HepG2 (cell line): ENCODE results near the gene ZFP36. TPM values are rescaled to one million over a fixed set of nuclear protein-coding genes. Genes with fewer than 3 reads are reported as not detected.

Experiments used
- CSRNP2 ChIP-seq: sonication (generic); formaldehyde crosslinking; conservative IDR thresholded peaks from 2 replicates; pipeline ENCODE4 v1.8.0; 2022; ENCODE audit warnings: low read depth, missing genetic modification reagents
- EHMT2 ChIP-seq: fragments of 200-600 bp; sonication (generic); IDR thresholded peaks from 2 replicates; pipeline ENCODE4 v1.7.0; 2017; ENCODE audit warnings: antibody characterized with exemption, low read depth, low read length, borderline replicate concordance
- HES4 ChIP-seq: sonication (generic); formaldehyde crosslinking; IDR thresholded peaks from 2 replicates; pipeline ENCODE4 v1.9.0; 2021; ENCODE audit warnings: mild to moderate bottlenecking, missing genetic modification reagents, borderline replicate concordance
- MXD1 ChIP-seq: sonication (generic); formaldehyde crosslinking; IDR thresholded peaks from 2 replicates; pipeline ENCODE4 v1.4.0; 2020; ENCODE audit warnings: mild to moderate bottlenecking, missing genetic modification reagents
- SNAI1 ChIP-seq: sonication (generic); formaldehyde crosslinking; IDR thresholded peaks from 2 replicates; pipeline ENCODE4 v1.5.0; 2020; ENCODE audit warnings: mild to moderate bottlenecking, missing genetic modification reagents, borderline replicate concordance
- SPEN ChIP-seq: sonication (generic); formaldehyde crosslinking; IDR thresholded peaks from 2 replicates; pipeline ENCODE4 v1.5.1; 2020; ENCODE audit warnings: low read depth, mild to moderate bottlenecking, missing genetic modification reagents
- STAT6 ChIP-seq: sonication (generic); formaldehyde crosslinking; IDR thresholded peaks from 2 replicates; pipeline ENCODE4 v1.4.0; 2020; ENCODE audit warnings: missing genetic modification reagents, mild to moderate bottlenecking, borderline replicate concordance
- TGIF2 ChIP-seq: IDR thresholded peaks from 2 replicates; pipeline ENCODE4 v1.6.1; 2016; ENCODE audit warnings: control low read depth, missing compliant biosample characterization
- THRA ChIP-seq: sonication (generic); formaldehyde crosslinking; IDR thresholded peaks from 2 replicates; pipeline ENCODE4 v1.4.0; 2020; ENCODE audit warnings: missing genetic modification reagents, borderline replicate concordance
- TIGD3 ChIP-seq: sonication (generic); formaldehyde crosslinking; IDR thresholded peaks from 2 replicates; pipeline ENCODE4 v1.5.1; 2020; ENCODE audit warnings: mild to moderate bottlenecking, missing genetic modification reagents, borderline replicate concordance
- ZFP36L1 ChIP-seq: sonication (generic); formaldehyde crosslinking; IDR thresholded peaks from 2 replicates; pipeline ENCODE4 v1.8.0; 2022; ENCODE audit warnings: mild to moderate bottlenecking, missing genetic modification reagents, moderate library complexity
- ZFP62 ChIP-seq: sonication (generic); formaldehyde crosslinking; IDR thresholded peaks from 2 replicates; pipeline ENCODE4 v1.4.0; 2020; ENCODE audit warnings: missing genetic modification reagents
- ZNF614 ChIP-seq: IDR thresholded peaks from 2 replicates; pipeline ENCODE4 v1.6.1; 2018; ENCODE audit warnings: missing biosample characterization, missing genetic modification reagents, inconsistent platforms, borderline replicate concordance
- ZNF703 ChIP-seq: sonication (generic); formaldehyde crosslinking; IDR thresholded peaks from 2 replicates; pipeline ENCODE4 v1.5.1; 2020; ENCODE audit warnings: missing genetic modification reagents, mild to moderate bottlenecking, moderate library complexity, borderline replicate concordance
- ZNF709 ChIP-seq: sonication (generic); formaldehyde crosslinking; IDR thresholded peaks from 2 replicates; pipeline ENCODE4 v1.5.0; 2020; ENCODE audit warnings: mild to moderate bottlenecking, missing genetic modification reagents
- ZNF776 ChIP-seq: sonication (generic); formaldehyde crosslinking; IDR thresholded peaks from 2 replicates; pipeline ENCODE4 v1.4.0; 2020; ENCODE audit warnings: mild to moderate bottlenecking, missing genetic modification reagents
- ZNF790 ChIP-seq: sonication (generic); formaldehyde crosslinking; IDR thresholded peaks from 2 replicates; pipeline ENCODE4 v1.8.0; 2022; ENCODE audit warnings: missing genetic modification reagents, mild to moderate bottlenecking, borderline replicate concordance
- ZNF800 ChIP-seq: sonication (generic); formaldehyde crosslinking; IDR thresholded peaks from 2 replicates; pipeline ENCODE4 v1.4.0; 2020; ENCODE audit warnings: missing genetic modification reagents
- polyA plus RNA-seq, 8 experiments: library from polyadenylated mRNA; depleted of rRNA in 3 of 8; stranded (reverse) in 7 of 8; unstranded in 1 of 8; fragments of >200 nt; fragmentation: Illumina TruSeq in 4 of 8; extraction: Trizol in 4 of 8; gene quantifications; 2 replicates each; pipeline versions ENCODE4 v1.2.1 to v1.2.3, GENCODE V29; 2011 to 2016; ENCODE audit warnings: low read depth in 4 of 8, missing spikeins in 1 of 8, mixed read lengths in 1 of 8; ENCODE audit not compliant: insufficient read depth in 1 of 8
- total RNA-seq, 5 experiments: library from RNA; depleted of rRNA; stranded (reverse); fragments of >200 nt; fragmentation: Illumina TruSeq; extraction: Trizol; gene quantifications; 2 replicates each; pipeline ENCODE4 v1.2.3, GENCODE V29; 2016; ENCODE audit warnings: low read depth in 1 of 5

ZFP36 gene
- total and polyA plus RNA-seq, 2 of the 13 experiments (the other 11 are each of a cell fraction or from before 2014, with no cell fraction given): 1.4 to 1.7 TPM

- peak; percentile 83; the same call in 1 of the 2 replicates for TF ChIP-seq ZNF709
- peak; percentile 27; the same call in 1 of the 2 replicates for TF ChIP-seq STAT6 (CRISPR knock-in tag)
- no peak for TF ChIP-seq TIGD3 (CRISPR knock-in tag)
- TF ChIP-seq SNAI1: no peak
- TF ChIP-seq MXD1: peak; percentile 70
- TF ChIP-seq HES4: peak; percentile 94
- TF ChIP-seq ZFP36L1 (CRISPR knock-in tag): peak; percentile 90
- peak; percentile 13; the same call in 1 of the 2 replicates for TF ChIP-seq THRA (CRISPR knock-in tag)
- no peak for TF ChIP-seq EHMT2
- TF ChIP-seq CSRNP2 (CRISPR knock-in tag): no peak
- TF ChIP-seq SPEN (CRISPR knock-in tag): peak; percentile 84; the same call in 1 of the 2 replicates
- peak; percentile 64; the same call in 1 of the 2 replicates for TF ChIP-seq ZNF790 (CRISPR knock-in tag)
- TF ChIP-seq ZNF776 (CRISPR knock-in tag): no peak
- no peak for TF ChIP-seq ZNF703
- TF ChIP-seq ZFP62 (CRISPR knock-in tag): no peak
- TF ChIP-seq ZNF614: peak; percentile 84
- TF ChIP-seq TGIF2 (CRISPR knock-in tag): peak; percentile 7; the same call in 1 of the 2 replicates
- TF ChIP-seq ZNF800 (CRISPR knock-in tag): no peak
Measured at GRCh38 chr19:39401549-39402345, 4.9 kb upstream of the ZFP36 start (continued).
